Urothelium cell line (cell line): ENCODE measurements around the gene CENPL.
"Not testable (repeated sequence)": the region's sequence is repeated elsewhere in the genome, so short reads cannot be mapped to it uniquely, and the experiment has no call there.

Experiments
- DNase-seq: peaks from one replicate; pipeline ENCODE4 v3.0.0; 2011; ENCODE audit warnings: low spot score, mixed read lengths
- FAIRE-seq: peaks from 2 replicates; lab custom pipeline; 2011; peaks lifted over from hg19 to GRCh38; lab: Jason Lieb, UNC

The CENPL gene

GRCh38 chr1:173824315-173825081, at the start of gene CENPL, which contains the start of gene DARS2:
Gene CENPL, minus strand, starts transcription at chr1:173824883. Its CDS starts 13,584 bp downstream, at chr1:173811299.
Gene DARS2, plus strand, starts transcription at chr1:173824673. Its CDS starts 557 bp downstream, at chr1:173825230.
- FAIRE-seq (peak; percentile 20), DNase-seq (peak; percentile 88)

GRCh38 chr1:173871500-173871899, 46.8 kb upstream of the CENPL start:
- DNase-seq (no peak), FAIRE-seq (no peak)

- FAIRE-seq = no peak
- DNase-seq = no peak
Observed at GRCh38 chr1:173871091-173871490, 46.4 kb upstream of the CENPL start.

- no peak for DNase-seq
- FAIRE-seq = no peak
Observed at GRCh38 chr1:173870252-173871075, 45.8 kb upstream of the CENPL start.

- DNase-seq (no peak), FAIRE-seq (no peak)
Observed at GRCh38 chr1:173869021-173869359, 44.3 kb upstream of the CENPL start.

GRCh38 chr1:173868266-173869020, 43.8 kb upstream of the CENPL start, which contains the start of gene ZBTB37:
Gene ZBTB37, plus strand, starts transcription at chr1:173868380. Its CDS starts 1,846 bp downstream, at chr1:173870226.
- peak; percentile 92 for DNase-seq

GRCh38 chr1:173867753-173868265, 43.1 kb upstream of the CENPL start, which contains the start of gene GAS5:
Gene GAS5, minus strand, starts transcription at chr1:173867989.
- peak; percentile 53 for FAIRE-seq
- peak; percentile 97 for DNase-seq

More at GRCh38 chr1:173868266-173869020, 43.8 kb upstream of the CENPL start, which contains the start of gene ZBTB37:
- FAIRE-seq = no peak

- DNase-seq (no peak), FAIRE-seq (no peak)
Observed at GRCh38 chr1:173867141-173867752, 42.6 kb upstream of the CENPL start.

- no peak for FAIRE-seq
- no peak for DNase-seq
Observed at GRCh38 chr1:173866413-173867115, 41.9 kb upstream of the CENPL start.

- DNase-seq (no peak), FAIRE-seq (no peak)
Observed at GRCh38 chr1:173865468-173866164, 40.9 kb upstream of the CENPL start.

- no peak for DNase-seq
- FAIRE-seq = no peak
Observed at GRCh38 chr1:173864179-173864867, 39.6 kb upstream of the CENPL start.

- DNase-seq = no peak
- no peak for FAIRE-seq
Observed at GRCh38 chr1:173863224-173864161, 38.8 kb upstream of the CENPL start.

GRCh38 chr1:173862769-173863223, 38.1 kb upstream of the CENPL start:
- FAIRE-seq = no peak
- no peak for DNase-seq

GRCh38 chr1:173862146-173862768, 37.6 kb upstream of the CENPL start:
- FAIRE-seq, DNase-seq: not testable (repeated sequence)

GRCh38 chr1:173861731-173862145, 37.1 kb upstream of the CENPL start:
- no peak for FAIRE-seq
- DNase-seq = no peak

- no peak for FAIRE-seq
Observed at GRCh38 chr1:173860065-173860464, 35.4 kb upstream of the CENPL start.

GRCh38 chr1:173859547-173859946, 34.9 kb upstream of the CENPL start:
- FAIRE-seq = not testable (repeated sequence)

More at GRCh38 chr1:173860065-173860464, 35.4 kb upstream of the CENPL start:
- no peak for DNase-seq

More at GRCh38 chr1:173859547-173859946, 34.9 kb upstream of the CENPL start:
- DNase-seq = not testable (repeated sequence)
